Suppressor macrophage treated with lipopolysaccharide for 4 hours (primary cell): Measurements from ENCODE around the gene NAGLU.
"Not testable (repeated sequence)": the region's sequence is repeated elsewhere in the genome, so short reads cannot be mapped to it uniquely, and the experiment has no call there.

ENCODE experiments used
- DNase-seq: peaks from one replicate; pipeline ENCODE4 v3.0.0-alpha.2; 2020

NAGLU gene

GRCh38 chr17:42545755-42546505 is 9.9 kb downstream of the NAGLU start:
- not testable (repeated sequence) for DNase-seq

- no peak for DNase-seq
These were observed 11.0 kb downstream of the NAGLU start for GRCh38 chr17:42547001-42547461.

- no peak for DNase-seq
These were observed 11.6 kb downstream of the NAGLU start for GRCh38 chr17:42547698-42548069.

- no peak for DNase-seq
These were observed 12.2 kb downstream of the NAGLU start for GRCh38 chr17:42548070-42548837.

GRCh38 chr17:42548993-42549755 is 13.1 kb downstream of the NAGLU start:
- peak; percentile 19 for DNase-seq

GRCh38 chr17:42552736-42553135 is 16.7 kb downstream of the NAGLU start, which contains the start of gene HSD17B1:
TSS of gene HSD17B1 (plus strand) at chr17:42552923. CDS start at chr17:42552934, 11 bp downstream.
- DNase-seq = not testable (repeated sequence)

- DNase-seq = no peak
These were observed 17.2 kb downstream of the NAGLU start for GRCh38 chr17:42553161-42553818.

GRCh38 chr17:42553866-42554249 is 17.8 kb downstream of the NAGLU start:
- DNase-seq = no peak

GRCh38 chr17:42554250-42555121 is 18.4 kb downstream of the NAGLU start:
- DNase-seq = peak; percentile 83

- DNase-seq = no peak
These were observed 19.1 kb downstream of the NAGLU start for GRCh38 chr17:42555122-42555622.

- not testable (repeated sequence) for DNase-seq
These were observed 20.0 kb downstream of the NAGLU start for GRCh38 chr17:42555961-42556617.

GRCh38 chr17:42559075-42559474 is 23.0 kb downstream of the NAGLU start:
- DNase-seq = no peak

- DNase-seq = no peak
These were observed 24.2 kb downstream of the NAGLU start for GRCh38 chr17:42560246-42560645.

- DNase-seq = peak; percentile 99
These were observed 25.9 kb downstream of the NAGLU start, which contains the start of gene COASY for GRCh38 chr17:42561897-42562387. TSS of gene COASY (plus strand) at chr17:42562148. CDS start at chr17:42562623, 475 bp downstream.

- DNase-seq = peak; percentile 78
These were observed 26.5 kb downstream of the NAGLU start for GRCh38 chr17:42562388-42563142.

- DNase-seq = no peak
These were observed 27.1 kb downstream of the NAGLU start for GRCh38 chr17:42563143-42563509.

GRCh38 chr17:42563543-42563942 is 27.5 kb downstream of the NAGLU start:
- DNase-seq = no peak

- no peak for DNase-seq
These were observed 27.9 kb downstream of the NAGLU start for GRCh38 chr17:42563950-42564349.

- no peak for DNase-seq
These were observed 28.9 kb downstream of the NAGLU start for GRCh38 chr17:42564815-42565522.
